HEK293 (cell line): ENCODE results near the gene ATXN10.
A peak's percentile ranks its signal among the peaks of the same experiment; 100 is the strongest.
"Not testable (repeated sequence)": the region's sequence is repeated elsewhere in the genome, so short reads cannot be mapped to it uniquely, and the experiment has no call there.

Experiments used
- CTCF ChIA-PET: fragments of 350-600 bp; formaldehyde crosslinking; extraction: SDS; loops from one replicate; lab custom pipeline; 2021; ENCODE audit warnings: antibody characterized with exemption; lab: Yijun Ruan, JAX
- POLR2A ChIA-PET: fragments of 300-600 bp; formaldehyde crosslinking; extraction: SDS; loops from one replicate; lab custom pipeline; 2020; ENCODE audit warnings: antibody characterized with exemption, inconsistent platforms; lab: Yijun Ruan, JAX
- H3K27ac ChIP-seq: fragments of 200-500 bp; sonication (Bioruptor generic); 2 replicates; pipeline ENCODE4 v1.5.1; 2014; ENCODE audit warnings: low read depth, low read length, control low read depth, inconsistent platforms; ENCODE audit errors: extremely low read depth
- H3K36me3 ChIP-seq, 2 experiments: fragments of 200-500 bp in 1 of 2; sonication (Bioruptor generic) in 1 of 2; 1 replicate in 1 of 2; 2 replicates in 1 of 2; pipeline ENCODE4 v1.5.1; 2014 to 2017; ENCODE audit warnings: inconsistent platforms in 2 of 2, low read length in 2 of 2; ENCODE audit not compliant: control insufficient read depth in 2 of 2, insufficient read depth in 1 of 2
- H3K4me1 ChIP-seq: fragments of 200-500 bp; sonication (Bioruptor generic); 2 replicates; pipeline ENCODE4 v1.5.1; 2014; ENCODE audit warnings: mild to moderate bottlenecking, low read length, inconsistent platforms; ENCODE audit not compliant: control insufficient read depth, insufficient read depth
- H3K4me3 ChIP-seq: 2 replicates; pipeline ENCODE4 v1.5.1; 2011; ENCODE audit warnings: low read depth, mild to moderate bottlenecking, control low read depth, low read length, moderate library complexity
- H3K9me3 ChIP-seq: fragments of 200-500 bp; sonication (Bioruptor generic); 2 replicates; pipeline ENCODE4 v1.5.1; 2014; ENCODE audit warnings: low read depth, low read length, inconsistent platforms; ENCODE audit not compliant: control insufficient read depth, insufficient read depth
- PRDM10 ChIP-seq: fragments of 450-650 bp; formaldehyde crosslinking; IDR thresholded peaks from 2 replicates; pipeline ENCODE4 v1.5.1; 2016; ENCODE audit warnings: missing biosample characterization, missing genetic modification characterization
- RBAK ChIP-seq: fragments of 450-650 bp; formaldehyde crosslinking; IDR thresholded peaks from 2 replicates; pipeline ENCODE4 v1.5.1; 2016; ENCODE audit warnings: missing biosample characterization, missing genetic modification characterization
- SALL2 ChIP-seq: fragments of 450-650 bp; formaldehyde crosslinking; IDR thresholded peaks from 2 replicates; pipeline ENCODE4 v1.5.0; 2017; ENCODE audit warnings: missing biosample characterization, mild to moderate bottlenecking, missing genetic modification characterization, borderline replicate concordance
- SETDB1 ChIP-seq: IDR thresholded peaks from one replicate; pipeline ENCODE4 v1.6.1; 2017; ENCODE audit warnings: mild to moderate bottlenecking, low read length, moderate library complexity, mixed read lengths; ENCODE audit not compliant: insufficient read length
- SP3 ChIP-seq: fragments of 450-650 bp; formaldehyde crosslinking; IDR thresholded peaks from 2 replicates; pipeline ENCODE4 v1.5.1; 2016; ENCODE audit warnings: missing biosample characterization, missing genetic modification characterization
- SP7 ChIP-seq: fragments of 450-650 bp; formaldehyde crosslinking; IDR thresholded peaks from 2 replicates; pipeline ENCODE4 v1.5.1; 2016; ENCODE audit warnings: missing biosample characterization, missing genetic modification characterization
- TCF7L2 ChIP-seq: IDR thresholded peaks from 2 replicates; pipeline ENCODE4 v1.6.1; 2011; ENCODE audit warnings: low read depth, mild to moderate bottlenecking, inconsistent platforms, low read length, moderate library complexity, borderline replicate concordance
- TRIM28 ChIP-seq: IDR thresholded peaks from 2 replicates; pipeline ENCODE4 v1.6.1; 2011; ENCODE audit warnings: low read length, control low read depth, borderline replicate concordance
- ZIC2 ChIP-seq: fragments of 450-650 bp; formaldehyde crosslinking; IDR thresholded peaks from 2 replicates; pipeline ENCODE4 v1.5.1; 2016; ENCODE audit warnings: missing biosample characterization, missing genetic modification characterization
- ZNF133 ChIP-seq: fragments of 450-650 bp; formaldehyde crosslinking; IDR thresholded peaks from 2 replicates; pipeline ENCODE4 v1.5.1; 2016; ENCODE audit warnings: missing biosample characterization, missing genetic modification characterization
- ZNF157 ChIP-seq: fragments of 450-650 bp; formaldehyde crosslinking; IDR thresholded peaks from 2 replicates; pipeline ENCODE4 v1.5.1; 2016; ENCODE audit warnings: missing biosample characterization, missing genetic modification characterization
- ZNF184 ChIP-seq: fragments of 450-650 bp; IDR thresholded peaks from 2 replicates; pipeline ENCODE4 v1.5.1; 2018; ENCODE audit warnings: missing biosample characterization, mild to moderate bottlenecking, missing genetic modification characterization
- ZNF221 ChIP-seq: fragments of 450-650 bp; formaldehyde crosslinking; IDR thresholded peaks from 2 replicates; pipeline ENCODE4 v1.5.1; 2017; ENCODE audit warnings: missing biosample characterization, missing genetic modification characterization, borderline replicate concordance
- ZNF280D ChIP-seq: fragments of 450-650 bp; formaldehyde crosslinking; IDR thresholded peaks from 2 replicates; pipeline ENCODE4 v1.5.1; 2016; ENCODE audit warnings: missing biosample characterization, missing genetic modification characterization
- ZNF423 ChIP-seq: fragments of 450-650 bp; formaldehyde crosslinking; IDR thresholded peaks from 2 replicates; pipeline ENCODE4 v1.5.1; 2016; ENCODE audit warnings: missing biosample characterization, missing genetic modification characterization
- ZNF449 ChIP-seq: fragments of 450-650 bp; formaldehyde crosslinking; IDR thresholded peaks from 2 replicates; pipeline ENCODE4 v1.5.1; 2017; ENCODE audit warnings: missing biosample characterization, mild to moderate bottlenecking, missing genetic modification characterization, moderate library complexity
- ZNF473 ChIP-seq: fragments of 450-650 bp; formaldehyde crosslinking; IDR thresholded peaks from 2 replicates; pipeline ENCODE4 v1.5.1; 2017; ENCODE audit warnings: missing biosample characterization, missing genetic modification characterization
- ZNF791 ChIP-seq: fragments of 450-650 bp; formaldehyde crosslinking; IDR thresholded peaks from 2 replicates; pipeline ENCODE4 v1.5.1; 2016; ENCODE audit warnings: missing biosample characterization, missing genetic modification characterization
- ZXDB ChIP-seq: fragments of 450-650 bp; formaldehyde crosslinking; IDR thresholded peaks from 2 replicates; pipeline ENCODE4 v1.5.1; 2016; ENCODE audit warnings: missing biosample characterization, missing genetic modification characterization

Gene ATXN10

GRCh38 chr22:45793161-45793560, 121.5 kb downstream of the ATXN10 start:
- TF ChIP-seq ZNF133 (tag by site-specific recombination) (no peak), SP7 (tag by site-specific recombination) (no peak), ZNF221 (tag by site-specific recombination) (no peak), ZNF184 (no peak), ZNF473 (tag by site-specific recombination) (no peak), TCF7L2 (no peak), ZIC2 (tag by site-specific recombination) (no peak)
- TF ChIP-seq, all 188 proteins: peak for 0
- peaks cover 6 to 23% of the 10 kb centered on the region in 2 experiments; a peak in 2 of 3 replicates for H3K36me3 ChIP-seq

GRCh38 chr22:45793892-45794291, 122.3 kb downstream of the ATXN10 start:
- CTCF ChIA-PET = interaction anchor here (0.7 to 1.2 kb wide), 2 partner anchors 93 to 1800 kb away, joined by 3 read pairs; no protein-coding TSS in a partner anchor
- peaks cover 6 to 26% of the 10 kb centered on the region in 2 experiments; a peak in 2 of 3 replicates for H3K36me3 ChIP-seq
- no peaks in the 10 kb centered on the region for H3K9me3 ChIP-seq
- no peak overlapping the region for H3K4me3 ChIP-seq
- POLR2A ChIA-PET = no interaction called here
- H3K4me1 ChIP-seq = no peaks in the 10 kb centered on the region
- TF ChIP-seq SALL2 (tag by site-specific recombination) = no peak
- no peak for TF ChIP-seq ZXDB (tag by site-specific recombination)
- no peak for TF ChIP-seq RBAK (tag by site-specific recombination)
- TF ChIP-seq ZNF423 (tag by site-specific recombination) = no peak
- no peak for TF ChIP-seq ZNF791 (tag by site-specific recombination)
- TF ChIP-seq ZNF449 (tag by site-specific recombination) = no peak
- TF ChIP-seq PRDM10 = no peak
- TF ChIP-seq ZNF157 (tag by site-specific recombination) = no peak
- TF ChIP-seq SP3 = no peak
- no peak overlapping the region for H3K27ac ChIP-seq

More at GRCh38 chr22:45793161-45793560, 121.5 kb downstream of the ATXN10 start:
- H3K4me3 ChIP-seq = no peak overlapping the region
- no peaks in the 10 kb centered on the region for H3K4me1 ChIP-seq
- ChIA-PET POLR2A (no interaction called here), CTCF (interaction anchor here (1.2 kb wide), 1 partner anchor 1800 kb away, joined by 3 read pairs; no protein-coding TSS in a partner anchor)
- no peaks in the 10 kb centered on the region for H3K9me3 ChIP-seq
- H3K27ac ChIP-seq = no peak overlapping the region

GRCh38 chr22:45796009-45796408, 124.4 kb downstream of the ATXN10 start:
- H3K9me3 ChIP-seq, POLR2A ChIA-PET, H3K27ac ChIP-seq, H3K4me1 ChIP-seq, H3K4me3 ChIP-seq: not testable (repeated sequence)
- CTCF ChIA-PET = interaction anchor here (1.4 kb wide), 1 partner anchor 11 kb away, joined by 3 read pairs; no protein-coding TSS in a partner anchor
- peak; percentile 28; the same call in 1 of the 2 replicates for TF ChIP-seq TRIM28
- 0 out of 2 replicates have a peak, but pooled peaks have one; percentile 39 for TF ChIP-seq ZNF280D (tag by site-specific recombination)
- TF ChIP-seq SETDB1 = peak; percentile 84
- H3K36me3 ChIP-seq = peaks cover 6 to 26% of the 10 kb centered on the region in 2 experiments; a peak in 2 of 3 replicates
